Skin of body (tissue), 2 donors: Measurements from ENCODE around the gene UNC45A. TPM values are rescaled to one million over a fixed set of nuclear protein-coding genes. Genes with fewer than 3 reads are reported as not detected.

Source experiments
- small RNA-seq: library from RNA; depleted of rRNA; stranded (forward); fragments of <200 nt; gene quantifications from one replicate; pipeline ENCODE3, GENCODE V24; 2014; ENCODE audit warnings: low replicate concordance
- total RNA-seq: library from RNA; depleted of rRNA; stranded (reverse); fragments of >200 nt; gene quantifications from one replicate; pipeline ENCODE4 v1.2.3, GENCODE V29; 2014

UNC45A gene
- total RNA-seq, 1 donor from 2014 or later = 45.0 TPM

Small RNA genes lying within 50 kb of the gene (small RNA-seq; reads per million reads assigned to genes)
- not detected for gene RF00019

Other genes with a start within 250 kb of the UNC45A start
- 6.3 TPM for gene BLM, start 217.9 kb upstream of the UNC45A start, total RNA-seq
- 26.9 TPM for gene FURIN, start 66.7 kb upstream of the UNC45A start, total RNA-seq
- 23.0 TPM for gene FES, start 50.8 kb upstream of the UNC45A start, total RNA-seq
- gene MAN2A2, start 32.0 kb upstream of the UNC45A start, total RNA-seq = 22.5 TPM
- 7.9 TPM for gene HDDC3, start 2.7 kb upstream of the UNC45A start, total RNA-seq
- gene RCCD1, start 19.6 kb downstream of the UNC45A start, total RNA-seq = 12.9 TPM
- gene PRC1, start 59.2 kb downstream of the UNC45A start, total RNA-seq = 54.9 TPM
- gene VPS33B, start 87.3 kb downstream of the UNC45A start, total RNA-seq = 3.1 TPM
- 1.5 TPM for gene SV2B, start 165.0 kb downstream of the UNC45A start, total RNA-seq